ENCODE measurements around the gene LKAAEAR1.

DNA sequence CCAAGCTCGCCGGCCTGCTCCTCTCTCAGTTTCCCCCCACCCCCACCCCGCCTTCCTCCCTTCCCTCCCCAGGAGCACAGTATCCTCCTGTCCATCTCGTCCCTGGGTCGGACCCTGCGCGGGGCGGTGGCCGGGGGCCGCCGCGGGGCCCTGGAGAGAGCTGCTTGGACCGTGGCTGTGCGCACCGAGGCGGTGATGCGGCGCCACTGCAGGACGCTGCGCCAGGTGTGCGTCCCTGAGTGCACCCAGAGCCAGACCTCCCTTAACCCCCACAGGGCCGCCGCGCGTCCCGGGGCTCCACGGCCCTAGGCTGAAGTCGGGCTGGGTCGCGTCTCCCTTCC is 46.0 kb downstream of the LKAAEAR1 start:
- TF ChIP-seq CTCF (IDR thresholded peaks at IDR 0.05) (no peak), POLR2A (IDR thresholded peaks at IDR 0.05) (no peak)
